Thyroid gland (tissue), 4 donors: ENCODE results near the gene FOXN3. TPM values are rescaled to one million over a fixed set of nuclear protein-coding genes. Genes with fewer than 3 reads are reported as not detected.

ENCODE experiments used
- DNase-seq, 2 donors: peaks; one replicate each; pipeline ENCODE4 v3.0.0-alpha.2; 2019
- H3K27ac ChIP-seq, 3 donors: fragments of 200-600 bp; sonication (generic); 1 replicate in 2 of 3; 2 replicates in 1 of 3; pipeline ENCODE4 v1.5.1; 2016 to 2019; ENCODE audit warnings: mild to moderate bottlenecking in 1 of 3, moderate library complexity in 1 of 3
- H3K27me3 ChIP-seq: fragments of 200-600 bp; sonication (generic); one replicate; pipeline ENCODE4 v1.5.1; 2019
- H3K36me3 ChIP-seq, 2 donors: fragments of 200-600 bp; sonication (generic); one replicate each; pipeline ENCODE4 v1.5.1; 2016 to 2019
- H3K4me1 ChIP-seq, 2 donors: fragments of 200-600 bp; sonication (generic); one replicate each; pipeline ENCODE4 v1.5.1; 2017 to 2019
- H3K4me3 ChIP-seq, 3 donors: fragments of 200-600 bp; sonication (generic); replicated peaks in 1 of 3; 1 replicate in 2 of 3; 2 replicates in 1 of 3; pipeline ENCODE4 v1.5.1; 2016; ENCODE audit warnings: mild to moderate bottlenecking in 1 of 3
- H3K9me3 ChIP-seq: fragments of 200-600 bp; sonication (generic); one replicate; pipeline ENCODE4 v1.5.1; 2017
- POLR2A ChIP-seq, 2 donors: fragments of 450-650 bp; IDR thresholded peaks; one replicate each; pipeline ENCODE4 v1.6.1; 2017; ENCODE audit warnings: antibody characterized with exemption in 2 of 2, mild to moderate bottlenecking in 2 of 2, moderate library complexity in 1 of 2
- WGBS, 2 donors: methylation state at CpG; one replicate each; pipeline ENCODE4 v1.1.5; 2017; 5-methylcytosine and 5-hydroxymethylcytosine counted together
- intact Hi-C: fragments of 100-400 bp; cut with DNase I; formaldehyde crosslinking; loops from one replicate; pipeline ENCODE4 v1.15.1; 2023
- total RNA-seq, 4 donors: library from RNA; depleted of rRNA; stranded (reverse); fragments of >200 nt; gene quantifications; one replicate each; pipeline ENCODE4 v1.2.3, GENCODE V29; 2016
- TF ChIP-seq, protein P1 (sequence below), 6 experiments: fragments of 200-600 bp in 3 of 6; fragments of 450-650 bp in 3 of 6; sonication (generic) in 3 of 6; IDR thresholded peaks; one replicate each; pipeline ENCODE4 v1.5.1; 2016 to 2019; ENCODE audit warnings: antibody characterized with exemption in 6 of 6, mild to moderate bottlenecking in 2 of 6, inconsistent platforms in 1 of 6, moderate library complexity in 1 of 6

Gene FOXN3
- total RNA-seq, 4 donors from 2014 or later, result 38.7 to 70.1 (median 43.1) TPM

DNA sequence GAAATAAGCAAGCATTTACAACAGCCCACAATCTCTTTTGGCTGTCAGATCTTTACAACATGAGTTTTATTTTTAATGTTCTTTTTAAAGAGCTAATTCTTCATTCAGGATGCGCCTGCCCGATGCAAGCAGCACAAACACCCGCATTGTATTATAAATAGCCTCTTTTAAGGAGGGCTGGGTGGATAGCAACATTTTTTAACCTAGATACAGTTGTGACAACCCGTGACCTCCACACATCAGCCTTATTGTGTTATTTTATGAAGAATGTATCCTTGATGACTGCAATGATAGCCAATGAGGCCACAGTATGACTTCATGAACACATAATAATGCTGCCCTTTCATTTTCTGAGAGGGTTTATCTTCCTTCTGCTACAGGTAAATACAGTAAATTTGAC, 173.7 kb downstream of the FOXN3 start:
- Histone ChIP-seq H3K4me3 (no peak overlapping the region), H3K27ac (no peak overlapping the region), H3K36me3 (no peaks in the 10 kb centered on the region), H3K27me3 (no peaks in the 10 kb centered on the region), H3K9me3 (no peaks in the 10 kb centered on the region), H3K4me1 (peaks cover 17 to 18% of the 10 kb centered on the region in 2 donors)
- WGBS, 2 donors, result 66 to 73% methylated on average over 4 of the region's 4 CpGs
- TF ChIP-seq, protein P1, sequence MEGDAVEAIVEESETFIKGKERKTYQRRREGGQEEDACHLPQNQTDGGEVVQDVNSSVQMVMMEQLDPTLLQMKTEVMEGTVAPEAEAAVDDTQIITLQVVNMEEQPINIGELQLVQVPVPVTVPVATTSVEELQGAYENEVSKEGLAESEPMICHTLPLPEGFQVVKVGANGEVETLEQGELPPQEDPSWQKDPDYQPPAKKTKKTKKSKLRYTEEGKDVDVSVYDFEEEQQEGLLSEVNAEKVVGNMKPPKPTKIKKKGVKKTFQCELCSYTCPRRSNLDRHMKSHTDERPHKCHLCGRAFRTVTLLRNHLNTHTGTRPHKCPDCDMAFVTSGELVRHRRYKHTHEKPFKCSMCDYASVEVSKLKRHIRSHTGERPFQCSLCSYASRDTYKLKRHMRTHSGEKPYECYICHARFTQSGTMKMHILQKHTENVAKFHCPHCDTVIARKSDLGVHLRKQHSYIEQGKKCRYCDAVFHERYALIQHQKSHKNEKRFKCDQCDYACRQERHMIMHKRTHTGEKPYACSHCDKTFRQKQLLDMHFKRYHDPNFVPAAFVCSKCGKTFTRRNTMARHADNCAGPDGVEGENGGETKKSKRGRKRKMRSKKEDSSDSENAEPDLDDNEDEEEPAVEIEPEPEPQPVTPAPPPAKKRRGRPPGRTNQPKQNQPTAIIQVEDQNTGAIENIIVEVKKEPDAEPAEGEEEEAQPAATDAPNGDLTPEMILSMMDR (IDR thresholded peaks at IDR 0.05), result no peak
- no peak for TF ChIP-seq POLR2A (IDR thresholded peaks at IDR 0.05)
- no peak for DNase-seq
- intact Hi-C loops, result no loop called here

DNA sequence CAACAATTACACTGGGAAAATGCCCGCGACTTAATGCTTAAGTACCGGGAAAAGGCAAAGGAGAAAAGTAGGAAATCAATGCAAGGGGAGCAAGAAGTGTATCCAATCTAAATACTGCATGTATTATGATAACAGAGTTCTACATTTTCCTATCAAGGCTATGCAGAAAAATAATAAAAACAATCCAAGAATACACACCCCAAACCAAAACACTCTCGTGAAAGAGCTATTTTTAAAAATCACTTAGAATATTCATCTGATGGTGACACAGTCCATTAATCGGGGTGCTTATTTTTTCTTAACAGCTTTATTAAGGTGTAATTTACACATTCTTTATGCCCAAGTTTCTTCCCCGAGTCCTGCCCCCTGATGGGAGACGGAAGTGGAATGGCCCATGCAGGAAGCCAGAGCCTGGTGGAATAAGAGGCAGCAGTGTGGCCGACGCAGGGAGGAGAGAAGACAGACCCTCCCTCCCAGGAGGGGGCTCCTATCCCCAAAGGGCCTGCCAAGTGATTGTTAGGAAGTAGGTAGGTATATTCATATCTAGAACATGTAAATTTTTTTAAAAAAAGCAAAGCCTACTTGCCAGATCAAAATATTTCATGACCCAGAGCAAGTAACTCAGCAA, 174.3 kb downstream of the FOXN3 start:
- intact Hi-C loops, result no loop called here

DNA sequence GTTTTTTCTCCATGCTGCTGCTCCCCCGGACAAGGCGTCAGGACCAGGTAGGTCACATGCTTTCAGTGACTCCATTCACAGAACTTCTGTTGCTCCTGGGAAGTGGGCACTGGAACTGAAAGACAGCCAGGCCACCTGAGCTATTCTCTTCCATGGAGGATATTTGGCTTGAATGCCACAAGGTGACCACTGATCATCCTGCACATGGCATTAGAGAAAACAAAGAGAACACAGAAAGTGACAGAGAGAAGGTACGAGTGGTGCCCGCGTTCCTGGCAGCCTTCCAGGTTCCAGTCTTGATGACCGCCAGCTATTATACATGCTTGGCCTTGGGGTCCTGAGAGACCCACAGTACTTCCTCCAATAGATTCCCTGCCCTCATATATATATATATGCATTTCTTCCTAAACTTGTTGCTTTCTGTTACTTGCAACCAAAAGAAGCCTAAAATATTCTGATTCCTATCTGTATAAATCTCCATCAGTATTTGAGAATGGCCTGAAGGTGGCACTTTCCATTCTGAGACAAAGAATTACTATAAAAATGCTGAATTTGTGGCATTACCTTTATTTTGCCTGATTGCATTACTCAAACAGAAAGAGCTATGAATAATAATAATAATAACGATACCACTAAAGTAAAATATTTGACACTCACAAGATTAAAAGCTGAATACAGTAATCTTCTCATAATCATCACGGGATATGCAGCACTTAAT, 174.9 kb downstream of the FOXN3 start:
- intact Hi-C loops, result no loop called here
- peaks cover 10% of the 10 kb centered on the region in 2 donors for H3K4me1 ChIP-seq
- 79 to 83% methylated on average over 8 of the region's 8 CpGs for WGBS, 2 donors
- H3K27ac ChIP-seq, result no peak overlapping the region
- no peak overlapping the region for H3K4me3 ChIP-seq
- TF ChIP-seq, protein P1 (IDR thresholded peaks at IDR 0.05), result no peak
- TF ChIP-seq POLR2A (IDR thresholded peaks at IDR 0.05), result no peak
- H3K27me3 ChIP-seq, result no peaks in the 10 kb centered on the region
- no peak for DNase-seq
- no peaks in the 10 kb centered on the region for H3K9me3 ChIP-seq
- H3K36me3 ChIP-seq, result no peaks in the 10 kb centered on the region

More for the DNA sequence above, 174.3 kb downstream of the FOXN3 start:
- WGBS, 2 donors, result 64 to 79% methylated on average over 9 of the region's 9 CpGs
- H3K36me3 ChIP-seq, result no peaks in the 10 kb centered on the region
- H3K27ac ChIP-seq, result no peak overlapping the region
- no peak for DNase-seq
- peaks cover 12 to 13% of the 10 kb centered on the region in 2 donors for H3K4me1 ChIP-seq
- no peaks in the 10 kb centered on the region for H3K9me3 ChIP-seq
- H3K27me3 ChIP-seq, result no peaks in the 10 kb centered on the region
- TF ChIP-seq, protein P1 (IDR thresholded peaks at IDR 0.05), result no peak
- TF ChIP-seq POLR2A (IDR thresholded peaks at IDR 0.05), result no peak
- H3K4me3 ChIP-seq, result no peak overlapping the region

DNA sequence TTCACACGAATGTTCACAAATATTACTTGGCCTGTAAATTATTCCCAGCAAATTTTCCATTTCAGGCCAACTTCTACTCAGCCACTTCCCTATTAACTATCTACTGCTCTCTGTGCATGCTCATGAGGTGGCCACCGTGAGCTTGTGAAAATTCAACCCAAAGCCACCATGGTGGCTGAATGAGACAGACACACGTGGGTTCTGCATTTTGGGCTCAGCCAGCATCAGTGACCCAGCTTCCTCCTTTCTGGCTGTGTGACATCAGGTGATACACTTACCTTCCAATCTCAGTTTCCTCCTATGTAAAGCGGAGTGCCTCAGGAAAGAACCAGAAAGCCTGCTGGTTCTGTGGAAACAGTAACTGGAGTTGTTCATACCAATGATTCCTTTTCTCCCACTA, 175.8 kb downstream of the FOXN3 start:
- H3K27me3 ChIP-seq, result no peaks in the 10 kb centered on the region
- peaks cover 10% of the 10 kb centered on the region in 2 donors for H3K4me1 ChIP-seq
- H3K4me3 ChIP-seq, result no peak overlapping the region
- no peak for TF ChIP-seq POLR2A (IDR thresholded peaks at IDR 0.05)
- TF ChIP-seq, protein P1 (IDR thresholded peaks at IDR 0.05), result no peak
- no peak for DNase-seq
- WGBS, 2 donors, result 78 to 89% methylated on average over 4 of the region's 4 CpGs
- intact Hi-C loops, result no loop called here
- H3K9me3 ChIP-seq, result no peaks in the 10 kb centered on the region
- H3K36me3 ChIP-seq, result no peaks in the 10 kb centered on the region
- no peak overlapping the region for H3K27ac ChIP-seq

DNA sequence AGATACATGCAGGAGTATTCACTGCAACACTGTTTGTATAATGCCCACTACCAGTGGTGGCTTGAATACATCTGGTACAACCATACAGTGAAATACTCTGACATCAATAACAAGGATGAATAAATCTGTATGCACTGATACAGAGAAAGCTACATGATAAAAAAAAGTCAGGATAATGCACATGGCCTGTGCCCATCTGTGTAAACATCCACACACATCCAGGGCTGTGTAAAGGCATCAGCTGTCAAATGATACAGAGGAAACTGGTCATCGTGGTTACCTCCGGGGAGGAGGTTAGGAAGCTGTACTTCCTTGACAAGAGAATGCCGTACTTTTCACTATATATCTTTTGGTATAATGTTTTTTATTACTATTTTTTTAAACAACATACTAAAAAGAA, 176.6 kb downstream of the FOXN3 start:
- TF ChIP-seq, protein P1 (IDR thresholded peaks at IDR 0.05), result no peak
- no peak for TF ChIP-seq POLR2A (IDR thresholded peaks at IDR 0.05)
- intact Hi-C loops, result no loop called here
- 64 to 66% methylated on average over 3 of the region's 3 CpGs for WGBS, 2 donors
- no peak overlapping the region for H3K27ac ChIP-seq
- no peaks in the 10 kb centered on the region for H3K27me3 ChIP-seq
- H3K4me1 ChIP-seq, result peaks cover 10% of the 10 kb centered on the region in 2 donors
- DNase-seq, result no peak
- no peak overlapping the region for H3K4me3 ChIP-seq
- H3K9me3 ChIP-seq, result no peaks in the 10 kb centered on the region
- H3K36me3 ChIP-seq, result no peaks in the 10 kb centered on the region
